Measurements from ENCODE around the gene ABHD6.
"Not testable (repeated sequence)": the region's sequence is repeated elsewhere in the genome, so short reads cannot be mapped to it uniquely, and the experiment has no call there.

The ABHD6 gene

GRCh38 chr3:58210761-58211460, 26.7 kb upstream of the ABHD6 start, which contains the start of gene DNASE1L3:
TSS of gene DNASE1L3 (minus strand) at chr3:58210972. CDS start at chr3:58210906, 66 bp downstream.
- DNase-seq = no peak

GRCh38 chr3:58214484-58215316, 22.9 kb upstream of the ABHD6 start:
- peak; percentile 67 for DNase-seq

- no peak for DNase-seq
Measured at GRCh38 chr3:58215317-58216025, 22.1 kb upstream of the ABHD6 start.

GRCh38 chr3:58216496-58217195, 20.9 kb upstream of the ABHD6 start:
- no peak for DNase-seq

GRCh38 chr3:58217209-58217811, 20.3 kb upstream of the ABHD6 start:
- peak; percentile 82 for DNase-seq

GRCh38 chr3:58218904-58219303, 18.7 kb upstream of the ABHD6 start:
- DNase-seq = no peak

GRCh38 chr3:58222161-58222724, 15.3 kb upstream of the ABHD6 start:
- DNase-seq = no peak

GRCh38 chr3:58223855-58224254, 13.7 kb upstream of the ABHD6 start:
- DNase-seq = no peak

GRCh38 chr3:58227933-58228332, 9.7 kb upstream of the ABHD6 start:
- DNase-seq = not testable (repeated sequence)

GRCh38 chr3:58230876-58231552, 6.6 kb upstream of the ABHD6 start:
- no peak for DNase-seq

GRCh38 chr3:58231666-58232065, 5.9 kb upstream of the ABHD6 start:
- DNase-seq = no peak

- DNase-seq = peak; percentile 18
Measured at GRCh38 chr3:58234516-58234931, 3.1 kb upstream of the ABHD6 start.

- DNase-seq = no peak
Measured at GRCh38 chr3:58235970-58236369, 1.6 kb upstream of the ABHD6 start.

GRCh38 chr3:58236527-58237237, 910 bp upstream of the ABHD6 start:
- DNase-seq = no peak

- DNase-seq = peak; percentile 38
Measured at GRCh38 chr3:58237941-58238681, 519 bp downstream of the ABHD6 start.

GRCh38 chr3:58238830-58239229, 1.2 kb downstream of the ABHD6 start:
- DNase-seq = no peak

GRCh38 chr3:58241306-58242044, 3.9 kb downstream of the ABHD6 start:
- DNase-seq = no peak

GRCh38 chr3:58242340-58242739, 4.7 kb downstream of the ABHD6 start:
- peak; percentile 34 for DNase-seq

- not testable (repeated sequence) for DNase-seq
Measured at GRCh38 chr3:58242860-58243259, 5.3 kb downstream of the ABHD6 start.

Measured in MV-4-11 (cell line).